Mucosa of gallbladder (tissue), 1 donor: ENCODE measurements around the gene LDB2. TPM values are rescaled to one million over a fixed set of nuclear protein-coding genes. Genes with fewer than 3 reads are reported as not detected.

Source experiments
- DNase-seq: peaks from one replicate; pipeline ENCODE4 v3.0.0-alpha.2; 2020; ENCODE audit warnings: low spot score
- total RNA-seq: library from RNA; stranded (reverse); gene quantifications from one replicate; pipeline ENCODE4 v1.2.1, GENCODE V29; 2021
- donor health status: DM: no; HTN: no; CAD: no.

The LDB2 gene
- total RNA-seq, 1 donor from 2014 or later = 16.9 TPM

DNA sequence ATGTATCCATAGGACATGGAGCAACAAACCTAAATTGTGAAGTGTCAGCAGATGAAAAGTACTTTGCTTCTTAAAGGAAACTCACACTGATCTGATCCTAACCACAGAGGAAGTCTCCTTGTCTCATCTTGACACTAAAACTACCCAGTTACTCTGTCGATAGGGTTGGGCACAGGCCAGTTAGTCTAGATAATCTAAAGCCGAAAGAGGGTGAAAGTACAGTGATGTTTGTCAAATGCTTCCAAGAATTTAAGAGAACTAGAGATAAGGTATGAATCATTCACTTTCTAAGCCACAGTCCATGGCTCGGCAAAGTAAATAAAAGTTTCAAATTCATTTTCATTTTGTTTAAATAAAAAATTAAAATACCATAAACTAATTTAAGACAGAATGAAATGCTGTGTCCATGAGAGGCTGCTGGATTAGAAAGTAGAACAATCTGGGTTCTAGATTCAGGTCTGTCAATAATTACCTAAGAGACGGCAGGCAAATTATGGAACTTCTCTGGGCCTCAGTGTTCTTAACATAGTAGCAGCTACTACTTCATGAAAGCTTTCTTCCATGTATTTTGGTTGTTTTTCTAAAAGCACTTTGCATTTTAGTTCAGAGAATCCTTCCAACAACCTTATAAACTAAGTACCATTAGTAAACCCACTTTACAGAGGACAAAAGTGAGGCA lies 176.7 kb downstream of the LDB2 start:
- peak; percentile 74 for DNase-seq

DNA sequence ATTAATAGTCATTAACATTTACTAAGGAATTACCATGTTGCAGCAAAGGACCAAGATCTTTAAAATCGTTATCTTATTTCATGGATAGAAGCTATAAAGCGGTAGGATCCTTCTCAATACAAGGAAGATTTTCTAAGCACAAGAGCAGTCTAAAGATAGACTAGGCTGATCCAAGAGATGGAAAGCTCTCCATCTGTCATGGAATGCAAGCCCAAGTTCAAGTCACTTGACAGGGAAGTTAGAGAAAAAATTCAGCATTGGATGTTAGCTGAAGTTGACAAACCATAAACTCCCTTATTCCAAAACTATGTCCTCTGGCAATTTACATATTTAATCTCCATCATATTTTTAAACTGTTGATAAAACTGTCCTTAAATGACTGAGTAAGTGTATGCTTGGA lies 177.7 kb downstream of the LDB2 start:
- no peak for DNase-seq

DNA sequence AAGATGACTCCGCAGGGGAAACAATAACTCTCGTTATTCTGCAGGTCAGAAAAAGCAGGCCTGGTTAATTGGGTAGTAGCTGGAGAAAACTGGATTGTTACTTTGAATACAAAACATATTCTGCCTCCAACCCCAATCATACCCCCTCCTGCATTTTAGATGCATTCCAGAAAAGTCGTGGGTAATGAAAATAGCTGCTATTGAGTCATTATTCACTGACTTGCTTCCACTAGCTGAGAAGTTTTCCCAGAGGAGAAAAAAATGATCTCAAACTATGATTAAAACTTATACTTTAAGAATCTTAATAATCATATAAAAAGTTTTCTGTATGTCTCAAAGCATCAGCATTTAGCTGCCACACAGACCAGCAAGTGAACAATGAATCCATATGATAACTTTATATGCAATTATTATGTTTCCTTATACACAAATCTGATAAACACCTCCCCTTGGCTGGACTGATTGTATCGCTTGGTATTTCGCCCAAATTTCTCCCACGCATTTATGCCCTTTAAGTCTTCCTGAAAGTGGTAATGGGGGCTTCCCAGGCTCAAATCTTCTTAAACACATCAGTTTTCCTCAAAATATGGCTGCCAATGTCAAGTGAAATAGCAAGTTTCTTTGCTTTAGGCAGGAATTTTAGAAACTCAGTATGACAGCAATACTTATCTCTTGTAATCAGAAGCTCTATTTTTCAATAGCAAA lies 181.0 kb downstream of the LDB2 start:
- DNase-seq = no peak

DNA sequence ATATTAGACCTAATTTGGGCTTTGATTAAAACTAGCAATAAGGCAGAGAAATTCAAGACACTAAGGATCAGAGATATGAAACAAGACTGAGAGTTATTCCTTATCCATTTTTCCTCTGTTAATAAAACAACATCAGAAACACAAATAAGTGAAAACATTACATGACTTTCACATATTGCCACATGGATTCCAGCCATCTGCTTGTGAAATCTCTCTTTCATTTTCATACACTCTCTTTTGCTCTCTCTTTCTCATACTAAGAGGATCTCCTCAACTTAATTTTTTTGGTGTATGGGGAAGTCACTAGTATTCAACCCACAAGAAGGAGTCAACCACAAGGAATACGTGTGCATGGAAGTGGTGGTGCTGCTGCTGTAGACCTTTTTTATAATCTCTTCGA lies 183.0 kb downstream of the LDB2 start:
- DNase-seq = no peak

DNA sequence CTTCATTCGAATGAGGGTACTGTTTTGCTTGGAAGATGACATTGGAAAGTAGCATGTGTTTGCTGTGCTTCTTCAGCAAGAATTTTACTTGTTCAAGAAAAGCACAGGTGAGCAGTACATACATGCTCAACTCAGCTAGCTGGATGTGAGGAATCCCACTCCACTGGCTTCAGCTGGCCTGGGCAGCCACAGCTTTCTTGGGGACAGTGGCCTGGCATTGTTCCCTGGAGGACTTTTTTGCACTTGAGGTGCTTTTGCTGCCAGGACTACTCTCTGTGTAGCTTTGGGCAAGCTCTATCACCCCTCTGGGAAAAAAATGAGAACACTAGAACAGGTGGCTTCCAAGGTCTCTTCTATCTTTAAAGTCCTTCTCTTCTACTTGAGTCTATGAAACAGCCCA lies 184.3 kb downstream of the LDB2 start:
- DNase-seq = no peak

DNA sequence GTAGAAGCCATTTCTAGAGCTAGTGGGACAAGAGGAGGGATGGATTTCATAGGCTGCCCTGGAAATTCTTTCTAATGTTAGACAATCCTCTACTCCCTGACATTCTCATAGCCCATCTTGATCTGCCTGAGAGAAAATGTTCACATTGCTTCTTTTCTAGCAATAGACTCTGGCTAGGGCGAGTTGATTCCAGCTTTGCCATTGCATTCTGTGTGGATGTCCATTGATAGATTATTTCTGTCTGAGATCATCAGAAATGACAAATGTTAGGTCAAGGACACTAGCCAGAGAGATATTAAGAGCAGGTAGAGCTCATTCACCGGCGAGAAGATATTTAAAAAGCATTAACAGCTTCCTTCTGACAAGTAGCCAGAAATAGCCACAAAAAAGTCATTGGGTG lies 184.7 kb downstream of the LDB2 start:
- no peak for DNase-seq

DNA sequence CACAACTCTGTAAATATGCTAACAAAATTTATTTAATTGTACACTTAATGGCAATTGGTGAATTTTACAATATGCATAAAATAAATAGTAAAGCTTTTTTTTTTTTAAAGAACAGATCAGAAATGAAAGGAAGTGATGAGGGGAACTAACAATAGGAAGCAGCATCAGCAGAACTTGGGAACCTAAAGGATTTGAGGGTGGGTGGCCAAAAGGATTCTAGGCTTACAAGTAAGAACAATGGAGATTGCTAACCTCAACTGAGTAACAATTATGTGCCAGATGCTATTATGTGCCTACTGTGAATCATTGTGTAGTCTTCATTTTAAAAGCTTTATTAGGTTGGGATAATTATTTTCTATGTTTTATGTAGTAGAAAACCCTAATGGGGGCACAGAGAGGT lies 185.2 kb downstream of the LDB2 start:
- no peak for DNase-seq

DNA sequence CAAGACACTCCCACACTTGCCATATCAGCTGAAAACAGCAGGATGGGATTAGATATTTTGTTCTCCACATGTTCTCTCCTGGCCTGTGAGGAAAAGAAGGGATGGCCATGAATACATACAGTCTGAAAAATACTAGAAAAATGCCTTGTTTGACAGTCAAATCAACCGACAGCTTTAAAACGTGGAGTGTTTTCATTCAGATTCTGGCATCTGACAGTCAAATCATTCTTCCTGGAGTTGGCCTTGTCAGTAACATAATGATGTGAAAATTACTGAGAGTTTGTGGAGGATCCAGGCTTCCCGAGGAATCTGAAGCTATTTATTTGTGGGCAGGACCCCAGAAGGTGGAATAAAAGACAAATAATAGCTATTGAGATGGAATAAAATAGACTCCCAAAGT lies 188.2 kb downstream of the LDB2 start:
- DNase-seq = no peak

DNA sequence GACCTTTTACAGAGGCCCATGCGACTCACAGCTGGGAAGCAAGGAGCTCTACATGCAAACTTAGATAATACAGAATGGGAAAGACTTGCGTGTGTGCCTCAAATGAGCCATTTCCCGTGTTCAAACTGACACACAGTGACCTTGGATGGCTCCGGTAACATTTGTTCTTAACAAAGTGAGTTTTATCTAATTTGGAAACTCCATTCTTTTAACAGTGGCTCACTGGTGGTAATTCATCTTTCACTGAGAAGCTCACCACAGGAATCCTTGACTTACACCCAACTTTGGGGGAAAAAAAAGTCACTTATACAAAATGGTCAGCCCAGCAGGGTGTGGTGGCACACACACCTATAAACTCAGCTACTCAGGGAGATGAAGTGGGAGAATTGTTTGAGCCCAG lies 190.6 kb downstream of the LDB2 start:
- no peak for DNase-seq

DNA sequence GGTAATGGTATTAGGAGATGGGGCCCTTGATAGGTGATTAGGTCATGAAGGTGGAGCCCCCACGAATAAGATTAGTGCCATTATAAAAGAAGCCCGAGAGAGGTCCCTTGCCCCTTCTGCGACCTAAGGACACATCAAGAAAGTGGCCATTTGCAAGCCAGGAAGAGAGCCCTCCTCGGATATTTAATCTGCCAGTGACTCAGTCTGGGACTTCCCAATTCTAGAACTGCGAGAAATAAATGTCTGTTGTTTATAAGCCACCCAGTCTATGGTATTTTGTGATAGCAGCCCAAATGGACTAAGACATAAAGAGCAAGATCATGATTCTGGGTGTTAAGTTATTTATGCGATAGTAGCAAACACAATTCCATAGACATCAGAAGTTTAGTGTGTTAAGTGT lies 192.2 kb downstream of the LDB2 start:
- DNase-seq = no peak

DNA sequence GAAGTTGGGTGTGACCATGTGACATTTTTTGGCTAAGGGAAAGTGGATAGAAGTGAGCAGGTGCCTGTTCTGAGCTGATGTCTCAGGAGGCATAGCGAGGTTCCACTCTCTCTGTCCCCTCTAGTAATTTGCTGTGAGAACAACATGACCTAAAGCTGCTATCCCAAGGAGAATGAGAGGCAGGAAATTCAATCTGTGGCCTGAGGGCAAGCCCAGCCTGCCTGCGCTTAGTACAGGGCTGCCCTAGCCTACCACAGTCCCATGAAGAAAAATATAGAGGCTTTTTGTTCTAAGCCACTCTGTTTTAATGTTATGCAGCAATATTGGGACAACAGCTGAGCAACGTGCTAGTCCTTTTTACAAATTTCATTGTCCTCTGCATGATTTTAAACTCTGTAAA lies 193.1 kb downstream of the LDB2 start:
- no peak for DNase-seq

DNA sequence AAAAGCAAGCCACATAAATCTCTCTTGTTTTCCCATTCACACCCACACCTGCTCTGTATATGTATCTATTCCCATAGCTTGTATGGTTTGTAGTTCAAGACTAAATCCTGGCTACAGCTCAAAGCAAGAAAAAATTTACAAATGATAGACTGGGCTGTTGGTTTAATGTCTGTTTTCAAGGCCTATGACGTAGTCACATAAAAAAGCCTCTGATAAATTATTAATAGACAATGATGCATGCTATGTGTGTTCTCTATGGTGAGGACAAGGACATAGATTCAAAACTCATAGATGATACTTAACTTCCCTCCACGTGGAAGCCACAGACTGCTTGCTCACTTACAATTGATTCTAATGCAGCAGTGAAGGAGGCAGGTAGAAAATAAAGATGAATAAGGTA lies 194.0 kb downstream of the LDB2 start:
- no peak for DNase-seq

DNA sequence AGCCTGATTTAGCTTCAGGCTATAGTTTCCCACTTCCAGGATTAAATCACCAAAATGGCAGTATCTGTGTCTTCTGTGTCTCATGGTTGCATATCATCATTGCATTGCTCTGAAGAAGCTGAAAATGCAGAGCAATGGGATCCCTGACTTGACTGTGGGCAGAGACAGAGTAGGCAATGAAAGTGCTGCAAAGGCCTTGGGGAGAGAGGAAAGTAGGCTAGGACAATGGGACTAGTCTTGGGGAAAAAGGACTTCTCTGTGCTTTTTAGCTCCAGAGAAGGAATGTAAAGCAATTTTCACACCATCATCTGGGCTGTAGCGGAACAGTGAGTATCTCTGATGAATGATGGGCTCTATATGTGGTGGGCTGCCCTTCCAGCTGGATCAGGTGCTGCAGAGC lies 202.5 kb downstream of the LDB2 start:
- DNase-seq = no peak

DNA sequence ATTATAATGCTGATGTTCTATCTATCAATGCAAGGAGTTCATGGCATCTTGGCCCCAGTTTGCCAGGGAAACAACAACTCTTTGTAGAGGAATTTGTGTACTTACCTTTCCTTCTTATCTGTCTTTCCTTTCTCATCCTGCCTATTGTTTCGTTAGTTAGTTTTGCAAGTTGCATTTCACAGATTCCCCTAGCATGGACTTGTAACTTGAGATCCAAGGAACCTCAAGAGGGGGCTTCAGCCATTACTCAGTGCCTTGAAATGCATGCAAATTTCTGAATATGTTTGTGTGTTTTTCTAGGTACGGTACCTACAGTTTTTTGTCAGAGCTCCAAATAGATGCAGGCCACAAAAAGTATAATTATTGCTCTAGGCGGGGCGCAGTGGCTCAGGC lies 203.6 kb downstream of the LDB2 start:
- no peak for DNase-seq

DNA sequence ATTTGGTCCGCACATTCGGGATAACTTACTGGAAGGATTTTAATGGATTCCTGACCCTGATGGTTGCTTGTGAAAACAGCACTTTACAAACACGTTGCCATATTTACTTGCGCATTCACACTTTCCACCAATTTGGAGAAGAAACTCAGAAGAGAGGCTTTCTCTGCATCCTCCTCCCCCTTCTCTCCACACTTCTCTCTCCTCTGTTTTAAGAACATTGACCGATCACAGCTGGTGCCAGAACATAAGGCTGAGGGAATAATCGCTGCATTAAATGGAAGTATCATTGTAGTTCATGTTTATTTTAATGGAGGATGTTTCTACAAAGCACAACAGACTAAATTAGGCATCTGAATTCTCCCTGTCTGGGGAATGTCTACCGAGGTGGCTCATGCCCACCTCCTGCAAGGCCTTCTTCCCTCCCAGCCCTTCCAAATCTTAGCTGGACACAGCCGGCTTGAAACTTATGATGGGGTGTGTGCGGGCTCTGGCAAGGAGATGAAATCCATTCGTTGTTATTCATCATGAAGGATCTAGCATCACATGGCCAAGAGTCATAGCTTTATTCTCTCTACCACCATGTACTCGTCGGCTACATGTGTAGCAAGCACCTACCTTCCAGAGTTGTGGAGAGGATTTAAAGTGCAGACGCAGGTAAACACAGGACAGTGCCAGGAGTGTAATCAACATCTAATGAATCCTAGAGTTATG lies 204.1 kb downstream of the LDB2 start:
- DNase-seq = no peak

DNA sequence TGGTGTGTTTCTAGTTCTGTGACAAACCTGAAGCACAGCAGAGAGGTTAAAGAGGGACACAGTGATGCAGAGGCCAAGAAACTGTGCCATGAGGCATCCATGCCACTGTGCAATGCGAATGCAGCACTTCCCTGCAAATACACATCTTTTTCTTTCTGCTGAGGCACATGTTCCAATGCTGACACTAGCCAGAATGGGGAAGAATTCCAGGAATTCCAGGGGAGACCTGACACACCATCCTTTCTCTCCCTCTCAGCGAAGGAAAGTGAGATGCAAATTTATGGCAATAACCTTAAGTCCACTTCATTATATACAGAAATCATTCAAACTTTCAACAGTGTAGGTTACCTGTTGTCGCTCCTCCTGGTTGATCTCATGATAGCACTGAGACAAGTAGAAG lies 204.8 kb downstream of the LDB2 start:
- DNase-seq = no peak

DNA sequence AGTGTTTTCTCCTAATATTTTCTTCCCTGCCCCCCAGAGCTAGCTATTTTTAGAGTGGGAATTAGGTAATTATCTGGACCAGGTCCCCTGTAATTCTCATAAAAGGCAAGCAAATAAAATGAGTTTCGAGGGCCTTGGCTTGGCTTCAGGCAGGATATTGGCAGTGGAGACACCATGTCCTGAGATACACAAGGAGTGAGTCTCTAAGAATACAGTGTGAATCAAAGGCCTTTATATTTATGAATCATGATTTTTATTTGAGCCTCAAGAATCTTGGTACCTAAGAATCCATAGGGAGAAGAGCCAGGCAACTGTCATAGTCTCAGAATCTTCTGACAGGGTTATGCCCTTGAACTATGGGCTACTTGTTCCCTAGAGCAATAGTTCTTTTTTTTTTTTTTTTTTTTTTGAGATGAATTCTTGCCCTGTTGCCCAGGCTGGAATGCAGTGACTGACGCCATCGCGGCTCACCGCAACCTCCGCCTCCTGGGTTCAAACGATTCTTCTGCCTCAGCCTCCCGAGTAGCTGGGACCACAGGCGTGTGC lies 205.4 kb downstream of the LDB2 start:
- DNase-seq = no peak

DNA sequence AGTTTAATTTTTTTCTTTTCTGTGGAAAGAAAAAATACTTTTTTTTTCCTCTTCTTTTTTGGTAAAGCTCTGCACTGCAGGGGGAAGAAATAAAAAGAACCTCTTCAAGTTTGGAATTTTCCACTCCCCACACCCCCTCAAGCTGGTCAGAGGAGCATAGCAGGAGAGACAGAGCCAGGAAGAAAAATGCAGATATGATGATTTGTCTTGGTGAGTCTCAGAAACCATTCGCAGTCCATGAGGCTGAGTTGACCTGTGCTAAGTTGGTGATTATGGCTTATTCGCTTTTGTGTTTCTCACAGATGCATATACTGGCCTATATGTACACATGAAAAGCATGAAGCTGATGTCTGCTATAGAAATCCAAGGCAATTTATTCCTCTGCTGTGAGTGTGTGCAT lies 205.9 kb downstream of the LDB2 start:
- DNase-seq = no peak

DNA sequence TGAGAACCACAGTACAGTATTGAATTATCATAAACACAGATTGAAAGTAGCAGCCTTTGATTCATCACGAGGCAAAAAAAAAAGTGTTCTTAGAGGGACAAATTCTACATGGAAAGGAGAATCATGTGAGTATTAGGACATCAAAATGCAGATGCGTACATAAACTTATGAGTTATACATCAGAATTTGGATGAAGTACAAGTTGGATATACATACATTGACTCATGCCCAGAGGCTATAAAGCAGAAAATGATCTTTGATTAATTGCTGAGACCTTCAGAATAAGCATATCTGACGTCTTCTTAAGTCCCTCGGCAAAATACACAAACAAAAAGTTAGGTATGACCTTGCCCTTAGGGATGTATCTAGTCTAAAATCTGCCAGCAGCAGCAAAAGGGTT lies 206.4 kb downstream of the LDB2 start:
- no peak for DNase-seq

DNA sequence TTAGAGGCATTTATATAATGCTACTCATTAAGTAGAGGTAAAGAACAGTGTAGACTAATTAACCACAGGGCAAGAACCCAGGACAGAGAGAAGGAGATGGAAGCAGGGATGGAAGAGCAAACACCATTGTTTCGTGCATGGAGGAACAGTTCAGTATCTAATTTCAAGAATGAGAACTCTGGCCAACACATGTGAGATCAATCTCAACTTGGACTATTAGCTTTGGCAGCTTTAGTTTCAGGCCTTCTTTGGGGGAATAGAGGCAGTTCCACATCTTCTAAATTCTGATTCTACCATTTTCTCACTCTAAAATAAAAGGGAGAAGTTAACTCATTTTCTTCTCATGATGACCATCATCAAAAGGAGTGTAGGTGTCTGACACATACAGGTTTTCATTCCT lies 207.0 kb downstream of the LDB2 start:
- no peak for DNase-seq

DNA sequence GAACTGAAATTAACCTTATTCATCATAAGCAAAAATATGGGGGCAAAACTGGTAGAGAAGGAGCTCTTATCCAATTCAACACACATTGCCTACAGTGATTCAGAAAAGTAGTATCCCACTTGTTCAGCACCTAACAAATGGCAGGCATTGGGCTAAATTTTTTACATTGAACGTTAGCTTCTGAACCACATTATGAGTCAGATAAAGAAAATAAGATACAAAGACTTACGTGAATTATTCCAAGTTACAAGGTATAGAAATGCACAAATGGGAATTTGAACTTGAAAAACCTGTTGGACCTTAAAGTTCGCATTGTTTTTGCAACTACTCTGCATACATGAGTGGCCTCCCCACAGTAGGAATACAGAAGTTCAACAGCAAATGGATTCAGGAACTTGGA lies 210.6 kb downstream of the LDB2 start:
- DNase-seq = no peak

DNA sequence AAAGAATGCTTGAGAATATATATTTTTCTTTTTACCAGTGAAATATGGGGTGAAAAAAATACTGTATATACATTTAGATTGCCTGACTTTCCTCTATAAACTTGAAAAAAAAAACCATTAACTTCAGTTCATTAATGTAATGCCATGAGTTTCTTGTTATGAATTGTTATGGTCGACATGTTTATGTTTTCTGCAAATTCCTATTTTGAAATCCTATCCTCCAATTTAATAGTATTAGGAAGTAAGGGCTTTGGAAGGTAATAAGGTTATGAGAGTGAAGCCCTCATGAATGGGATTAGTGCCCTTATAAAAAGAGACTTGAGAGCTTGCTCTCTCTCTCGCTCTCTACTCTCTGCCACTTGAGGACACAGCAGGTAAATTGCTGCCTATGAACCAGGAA lies 211.4 kb downstream of the LDB2 start:
- DNase-seq = no peak

DNA sequence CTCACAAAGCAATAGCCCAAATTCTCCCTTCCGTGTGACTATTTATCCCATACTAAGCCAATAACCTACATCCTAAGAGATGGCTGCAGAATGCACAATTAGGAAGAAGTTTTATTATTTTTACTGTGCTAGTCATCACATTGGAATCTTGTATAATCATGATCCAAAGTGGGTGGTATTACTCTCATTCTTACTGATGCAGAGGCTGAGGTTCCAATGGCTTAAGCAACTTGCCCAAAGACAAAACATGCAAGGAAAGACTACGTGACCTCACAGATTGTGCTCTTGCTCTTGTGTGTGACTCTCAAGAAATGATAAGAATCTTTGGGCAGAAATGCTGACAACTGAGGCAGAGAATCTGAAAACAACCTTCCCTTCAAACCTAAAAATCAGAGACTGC lies 212.2 kb downstream of the LDB2 start:
- no peak for DNase-seq
